Tibial nerve (tissue), 4 donors: ENCODE measurements around the gene OTOG. TPM values are rescaled to one million over a fixed set of nuclear protein-coding genes. Genes with fewer than 3 reads are reported as not detected.

Source experiments
- DNase-seq, 2 donors: peaks; one replicate each; pipeline ENCODE4 v3.0.0-alpha.2; 2019; ENCODE audit warnings: low spot score in 2 of 2
- H3K27ac ChIP-seq, 4 donors: fragments of 200-600 bp; sonication (generic) in 3 of 4; one replicate each; pipeline ENCODE4 v1.5.1; 2017 to 2019; ENCODE audit warnings: mild to moderate bottlenecking in 1 of 4
- H3K27me3 ChIP-seq, 2 donors: fragments of 200-600 bp; sonication (generic) in 1 of 2; one replicate each; pipeline versions ENCODE4 v1.5.1 to v1.6.0; 2017 to 2019
- H3K36me3 ChIP-seq, 3 donors: fragments of 200-600 bp; sonication (generic); one replicate each; pipeline ENCODE4 v1.5.1; 2018 to 2019
- H3K4me1 ChIP-seq, 4 donors: fragments of 200-600 bp; sonication (generic) in 3 of 4; one replicate each; pipeline ENCODE4 v1.5.1; 2017 to 2019
- H3K4me3 ChIP-seq, 4 donors: fragments of 200-600 bp; sonication (generic) in 3 of 4; one replicate each; pipeline ENCODE4 v1.5.1; 2017 to 2019; ENCODE audit warnings: mild to moderate bottlenecking in 1 of 4, moderate library complexity in 1 of 4
- H3K9me3 ChIP-seq, 4 donors: fragments of 200-600 bp; sonication (generic) in 3 of 4; one replicate each; pipeline ENCODE4 v1.5.1; 2017 to 2019
- EP300 ChIP-seq, 2 donors: sonication (generic); formaldehyde crosslinking; IDR thresholded peaks; one replicate each; pipeline ENCODE4 v1.6.1; 2017; ENCODE audit warnings: antibody characterized with exemption in 2 of 2, mild to moderate bottlenecking in 1 of 2
- POLR2A ChIP-seq, 2 donors: fragments of 450-650 bp; IDR thresholded peaks; one replicate each; pipeline ENCODE4 v1.6.1; 2017; ENCODE audit warnings: antibody characterized with exemption in 2 of 2, mild to moderate bottlenecking in 2 of 2, moderate library complexity in 2 of 2
- WGBS, 2 donors: methylation state at CpG; one replicate each; pipeline ENCODE4 v1.1.5; 2018; 5-methylcytosine and 5-hydroxymethylcytosine counted together
- total RNA-seq, 4 donors: library from RNA; depleted of rRNA; stranded (reverse); fragments of >200 nt; gene quantifications; one replicate each; pipeline ENCODE4 v1.1.0, GENCODE V29; 2016
- TF ChIP-seq, protein P1 (sequence below), 5 experiments: fragments of 200-600 bp in 3 of 5; fragments of 450-650 bp in 2 of 5; sonication (generic) in 3 of 5; IDR thresholded peaks; one replicate each; pipeline ENCODE4 v1.5.1; 2016 to 2019; ENCODE audit warnings: antibody characterized with exemption in 5 of 5, mild to moderate bottlenecking in 3 of 5, moderate library complexity in 2 of 5

Gene OTOG
- total RNA-seq, 4 donors from 2014 or later, result not detected

DNA sequence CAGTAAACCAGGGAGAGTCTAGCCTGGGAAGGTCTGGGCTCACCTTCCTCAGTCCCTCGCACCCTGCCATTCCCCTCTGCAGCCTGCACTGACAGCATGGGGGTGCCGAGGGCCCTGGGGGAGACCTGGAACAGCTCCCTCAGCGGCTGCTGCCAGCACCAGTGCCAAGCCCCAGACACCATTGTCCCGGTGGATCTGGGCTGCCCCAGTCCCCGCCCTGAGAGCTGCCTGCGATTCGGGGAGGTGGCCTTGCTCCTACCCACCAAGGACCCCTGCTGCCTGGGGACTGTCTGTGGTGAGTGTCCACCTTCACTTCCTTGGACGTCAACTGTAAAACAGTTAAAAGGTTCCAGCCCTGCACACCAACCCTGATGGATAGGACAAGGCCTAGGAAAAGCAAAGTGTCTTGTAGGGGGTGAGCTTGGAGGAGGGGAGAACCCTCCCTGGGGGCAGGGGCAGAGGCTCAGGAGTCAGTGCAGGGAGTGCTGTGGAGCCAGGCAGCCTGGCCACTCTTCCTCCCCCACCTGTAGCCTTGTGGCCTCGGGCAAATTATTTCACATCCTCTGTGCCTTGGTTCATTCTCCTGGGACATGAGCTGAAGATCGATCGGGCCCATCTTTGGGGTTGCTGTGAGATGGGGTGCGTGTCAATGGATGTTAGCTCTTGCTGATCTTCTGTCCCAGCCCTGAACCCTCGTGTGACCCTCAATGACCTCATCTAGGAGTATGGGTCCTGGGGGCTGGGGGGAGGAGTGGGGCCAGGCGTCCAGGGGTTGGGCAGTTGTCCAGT is 87.1 kb downstream of the OTOG start:
- WGBS, 2 donors, result 58 to 72% methylated on average over 10 to 11 of the region's 14 CpGs
- H3K4me1 ChIP-seq, result no peaks in the 10 kb centered on the region
- no peak overlapping the region for H3K27ac ChIP-seq
- TF ChIP-seq EP300 (IDR thresholded peaks at IDR 0.05) (no peak), POLR2A (IDR thresholded peaks at IDR 0.05) (no peak)
- TF ChIP-seq, protein P1, sequence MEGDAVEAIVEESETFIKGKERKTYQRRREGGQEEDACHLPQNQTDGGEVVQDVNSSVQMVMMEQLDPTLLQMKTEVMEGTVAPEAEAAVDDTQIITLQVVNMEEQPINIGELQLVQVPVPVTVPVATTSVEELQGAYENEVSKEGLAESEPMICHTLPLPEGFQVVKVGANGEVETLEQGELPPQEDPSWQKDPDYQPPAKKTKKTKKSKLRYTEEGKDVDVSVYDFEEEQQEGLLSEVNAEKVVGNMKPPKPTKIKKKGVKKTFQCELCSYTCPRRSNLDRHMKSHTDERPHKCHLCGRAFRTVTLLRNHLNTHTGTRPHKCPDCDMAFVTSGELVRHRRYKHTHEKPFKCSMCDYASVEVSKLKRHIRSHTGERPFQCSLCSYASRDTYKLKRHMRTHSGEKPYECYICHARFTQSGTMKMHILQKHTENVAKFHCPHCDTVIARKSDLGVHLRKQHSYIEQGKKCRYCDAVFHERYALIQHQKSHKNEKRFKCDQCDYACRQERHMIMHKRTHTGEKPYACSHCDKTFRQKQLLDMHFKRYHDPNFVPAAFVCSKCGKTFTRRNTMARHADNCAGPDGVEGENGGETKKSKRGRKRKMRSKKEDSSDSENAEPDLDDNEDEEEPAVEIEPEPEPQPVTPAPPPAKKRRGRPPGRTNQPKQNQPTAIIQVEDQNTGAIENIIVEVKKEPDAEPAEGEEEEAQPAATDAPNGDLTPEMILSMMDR (IDR thresholded peaks at IDR 0.05), result no peak
- no peak overlapping the region for H3K4me3 ChIP-seq
- no peaks in the 10 kb centered on the region for H3K36me3 ChIP-seq
- no peaks in the 10 kb centered on the region for H3K27me3 ChIP-seq
- DNase-seq, result no peak
- no peaks in the 10 kb centered on the region for H3K9me3 ChIP-seq

DNA sequence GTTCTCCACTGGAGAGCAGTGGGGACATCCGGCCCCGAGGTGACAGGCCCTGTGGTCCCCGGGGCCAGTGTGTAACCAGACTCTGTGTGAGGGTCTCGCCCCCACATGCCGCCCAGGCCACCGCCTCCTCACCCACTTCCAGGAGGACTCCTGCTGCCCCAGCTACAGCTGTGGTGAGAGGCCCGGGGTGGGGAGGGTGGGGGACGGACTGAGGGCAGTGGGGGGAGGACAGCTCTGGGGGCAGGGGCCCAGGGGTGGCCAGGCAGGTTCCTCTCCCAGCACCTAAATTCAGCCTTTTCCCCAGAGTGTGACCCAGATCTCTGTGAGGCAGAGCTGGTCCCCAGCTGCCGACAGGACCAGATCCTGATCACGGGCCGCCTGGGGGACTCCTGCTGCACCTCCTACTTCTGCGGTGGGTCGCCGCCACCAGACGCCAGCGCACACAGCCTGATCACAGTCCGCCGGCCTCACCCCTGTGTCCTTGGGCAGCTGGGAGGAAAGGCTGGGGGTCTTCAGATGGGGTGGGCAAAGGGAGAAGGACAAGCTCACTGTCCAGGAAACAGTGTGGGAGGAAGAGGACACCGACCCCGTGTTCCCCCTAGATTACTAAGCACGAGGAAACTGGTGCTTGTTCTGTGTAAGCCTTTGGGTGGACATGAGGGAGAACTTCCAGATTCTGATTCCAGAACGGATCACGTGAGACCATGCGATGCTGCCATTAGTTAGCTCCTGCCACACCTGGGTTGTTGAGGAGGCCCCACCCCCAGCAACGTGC is 87.9 kb downstream of the OTOG start:
- DNase-seq, result no peak
- Histone ChIP-seq H3K27me3 (no peaks in the 10 kb centered on the region), H3K27ac (no peak overlapping the region), H3K36me3 (no peaks in the 10 kb centered on the region), H3K9me3 (no peaks in the 10 kb centered on the region), H3K4me3 (no peak overlapping the region), H3K4me1 (no peaks in the 10 kb centered on the region)
- whole genome bisulfite sequencing, 2 donors, result 77% methylated on average over 15 to 22 of the region's 25 CpGs
- TF ChIP-seq, protein P1 (IDR thresholded peaks at IDR 0.05), result no peak
- no peak for TF ChIP-seq EP300 (IDR thresholded peaks at IDR 0.05)
- TF ChIP-seq POLR2A (IDR thresholded peaks at IDR 0.05), result no peak

DNA sequence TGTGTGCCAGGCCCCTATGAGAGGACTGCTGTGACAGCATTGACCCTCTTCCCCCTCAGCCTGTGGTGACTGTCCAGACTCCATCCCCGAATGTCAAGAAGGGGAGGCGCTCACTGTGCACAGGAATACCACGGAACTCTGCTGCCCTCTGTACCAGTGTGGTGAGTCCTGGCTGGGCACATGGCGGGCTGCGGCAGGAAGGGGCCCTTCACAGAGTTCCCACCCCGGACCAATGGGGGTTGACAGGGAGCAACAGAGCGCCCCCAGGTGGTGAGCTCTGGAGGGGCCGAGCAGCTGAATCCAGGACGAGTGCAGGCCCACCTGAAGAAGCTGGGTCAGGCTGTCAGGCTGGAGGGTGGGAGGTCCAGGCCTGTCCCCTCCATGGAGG is 88.5 kb downstream of the OTOG start:
- H3K9me3 ChIP-seq, result no peaks in the 10 kb centered on the region
- 79 to 93% methylated on average over 8 of the region's 9 CpGs for WGBS, 2 donors
- no peak for TF ChIP-seq POLR2A (IDR thresholded peaks at IDR 0.05)
- TF ChIP-seq, protein P1 (IDR thresholded peaks at IDR 0.05), result no peak
- TF ChIP-seq EP300 (IDR thresholded peaks at IDR 0.05), result no peak
- no peaks in the 10 kb centered on the region for H3K27me3 ChIP-seq
- H3K4me3 ChIP-seq, result no peak overlapping the region
- H3K27ac ChIP-seq, result no peak overlapping the region
- H3K36me3 ChIP-seq, result no peaks in the 10 kb centered on the region
- no peaks in the 10 kb centered on the region for H3K4me1 ChIP-seq
- no peak for DNase-seq

DNA sequence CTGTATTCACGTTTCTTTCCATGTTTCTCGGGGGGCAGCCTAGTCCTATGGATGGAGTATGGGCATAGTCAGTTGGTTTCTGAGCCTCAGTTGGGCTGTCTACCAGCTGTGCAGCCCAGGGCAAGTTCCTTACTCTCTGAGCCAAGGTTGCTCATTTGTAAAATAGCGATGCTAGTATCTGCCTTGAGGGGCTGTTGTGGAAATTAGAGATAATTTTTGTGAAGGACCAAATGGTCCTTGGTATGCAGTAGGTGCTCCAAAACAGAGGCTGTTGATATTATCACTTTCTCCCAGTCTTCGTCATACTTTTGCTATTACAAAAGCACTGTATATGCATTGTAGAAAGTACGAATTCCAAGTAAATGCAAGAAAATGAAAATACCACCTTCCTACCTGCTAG is 89.7 kb downstream of the OTOG start:
- TF ChIP-seq POLR2A (IDR thresholded peaks at IDR 0.05) (no peak), EP300 (IDR thresholded peaks at IDR 0.05) (no peak)
- TF ChIP-seq, protein P1 (IDR thresholded peaks at IDR 0.05), result no peak
- H3K36me3 ChIP-seq, result no peaks in the 10 kb centered on the region
- no peak for DNase-seq

DNA sequence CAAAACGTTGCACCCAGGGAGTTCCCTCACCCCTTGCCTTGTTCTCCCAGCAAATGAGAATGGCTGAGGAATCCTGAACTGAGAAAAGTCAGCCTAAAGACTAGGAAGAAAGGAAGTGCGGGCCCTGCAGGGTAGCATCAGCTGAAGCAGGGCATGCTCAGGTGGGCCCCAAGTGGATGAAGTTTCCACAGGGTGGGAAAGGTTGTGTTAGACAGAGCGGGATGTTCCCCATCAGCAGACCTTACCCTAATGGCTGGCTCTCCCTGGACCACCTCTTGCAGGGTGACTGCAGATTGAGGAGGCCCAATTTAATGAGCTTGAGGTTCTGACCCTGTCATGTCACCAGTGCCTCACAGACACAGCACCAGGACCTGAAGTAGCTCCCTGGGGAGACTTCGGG is 90.8 kb downstream of the OTOG start:
- no peak for DNase-seq
- H3K4me1 ChIP-seq, result no peaks in the 10 kb centered on the region
- H3K27me3 ChIP-seq, result no peaks in the 10 kb centered on the region
- no peaks in the 10 kb centered on the region for H3K36me3 ChIP-seq
- WGBS, 2 donors, result 69 to 70% methylated on average over 4 of the region's 4 CpGs
- no peaks in the 10 kb centered on the region for H3K9me3 ChIP-seq
- TF ChIP-seq POLR2A (IDR thresholded peaks at IDR 0.05), result no peak
- TF ChIP-seq EP300 (IDR thresholded peaks at IDR 0.05), result no peak
- TF ChIP-seq, protein P1 (IDR thresholded peaks at IDR 0.05), result no peak
- H3K27ac ChIP-seq, result no peak overlapping the region
- no peak overlapping the region for H3K4me3 ChIP-seq

More for the DNA sequence above, 89.7 kb downstream of the OTOG start:
- Histone ChIP-seq H3K27me3 (no peaks in the 10 kb centered on the region), H3K9me3 (no peaks in the 10 kb centered on the region), H3K4me1 (no peaks in the 10 kb centered on the region), H3K4me3 (no peak overlapping the region), H3K27ac (no peak overlapping the region)
- WGBS, 2 donors, result 73 to 81% methylated on average over 5 of the region's 5 CpGs
